COLO829 (cell line): Measurements from ENCODE around the gene RAB8B.

Experiments
- DNase-seq: peaks from one replicate; pipeline ENCODE4 v3.0.0; 2012; ENCODE audit warnings: low spot score

The RAB8B gene

DNA sequence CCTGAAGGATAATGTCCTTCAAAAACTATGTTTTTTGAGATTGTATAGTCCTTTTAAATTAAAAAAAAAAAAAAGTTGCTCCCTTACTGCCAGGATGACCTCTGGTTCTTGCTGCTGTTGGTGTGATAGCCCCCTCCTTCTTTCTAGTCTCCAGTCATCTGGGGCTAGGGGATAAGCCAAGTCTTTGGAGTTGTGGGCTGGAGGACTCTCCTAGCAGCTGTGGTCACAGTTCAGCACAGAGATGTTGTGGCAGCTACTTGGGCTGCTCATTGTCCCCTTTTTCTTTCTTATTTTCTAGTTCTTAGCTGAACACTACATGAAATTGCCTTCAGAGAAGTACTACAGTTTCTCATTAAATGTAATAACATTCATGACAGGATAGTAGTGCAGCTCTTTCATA, 48.8 kb downstream of the RAB8B start:
- DNase-seq, result no peak

DNA sequence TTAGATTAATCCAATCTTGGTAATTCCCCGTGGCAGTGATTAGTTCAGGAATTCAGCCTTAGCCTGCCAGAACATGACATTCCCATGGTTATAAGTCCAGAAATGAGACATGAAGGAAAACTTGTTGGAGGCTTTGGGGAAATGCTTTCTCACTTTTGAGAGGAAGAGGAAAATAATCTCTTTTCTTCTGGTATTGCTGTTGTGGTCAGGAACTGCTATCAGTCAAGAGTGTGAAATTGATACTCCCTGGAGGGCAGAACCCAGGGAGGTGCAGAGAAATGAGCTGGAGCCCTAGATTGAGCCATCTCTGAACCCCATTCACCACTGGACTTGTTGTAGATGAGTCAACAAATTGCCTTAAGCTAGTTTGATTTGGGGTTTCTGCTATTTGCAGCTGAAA, 49.4 kb downstream of the RAB8B start:
- DNase-seq, result no peak

DNA sequence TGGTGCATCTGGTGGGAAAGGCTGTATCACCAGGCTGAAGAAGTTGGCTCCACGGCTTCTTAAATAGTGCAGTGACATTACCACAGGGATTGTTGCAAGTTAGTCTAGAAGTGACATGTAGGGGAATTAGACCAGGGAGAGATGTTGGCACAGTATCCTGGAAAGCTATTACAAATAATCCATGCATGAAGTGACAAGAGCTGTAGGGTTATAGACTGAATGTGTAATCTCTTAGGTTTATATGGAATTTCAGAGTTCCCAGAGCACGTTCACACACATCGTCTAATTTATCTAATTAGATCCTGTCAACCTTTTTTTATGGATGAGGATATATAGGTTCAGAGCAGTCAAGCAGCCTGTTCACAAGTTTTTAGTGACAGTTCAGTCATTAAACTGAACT, 50.7 kb downstream of the RAB8B start:
- DNase-seq, result no peak

GRCh38 chr15:63241316-63241715, 51.9 kb downstream of the RAB8B start:
- no peak for DNase-seq

DNA sequence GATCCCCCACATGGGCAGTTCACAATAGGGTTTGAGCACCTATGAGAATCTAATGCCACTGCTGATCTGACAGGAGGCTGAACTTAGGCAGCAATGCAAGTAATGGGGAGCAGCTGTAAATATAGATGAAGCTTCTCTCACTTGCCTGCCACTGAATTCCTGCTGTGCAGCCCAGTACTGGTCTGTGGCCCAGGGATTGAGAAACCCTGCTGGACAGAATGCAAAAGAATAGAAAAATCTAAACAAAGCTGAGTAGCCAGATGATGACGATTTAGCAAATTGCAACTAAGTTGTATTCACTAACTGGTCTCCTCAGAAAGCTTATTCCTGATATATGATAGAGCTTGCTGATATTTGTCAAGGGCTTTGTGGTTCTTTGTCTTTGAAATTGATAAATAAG, 53.7 kb downstream of the RAB8B start:
- no peak for DNase-seq

GRCh38 chr15:63243776-63244175, 54.4 kb downstream of the RAB8B start:
- DNase-seq, result no peak

GRCh38 chr15:63244399-63244798, 55.0 kb downstream of the RAB8B start:
- peak; percentile 40 for DNase-seq

- no peak for DNase-seq
Observed at GRCh38 chr15:63244976-63245645, 55.7 kb downstream of the RAB8B start.

DNA sequence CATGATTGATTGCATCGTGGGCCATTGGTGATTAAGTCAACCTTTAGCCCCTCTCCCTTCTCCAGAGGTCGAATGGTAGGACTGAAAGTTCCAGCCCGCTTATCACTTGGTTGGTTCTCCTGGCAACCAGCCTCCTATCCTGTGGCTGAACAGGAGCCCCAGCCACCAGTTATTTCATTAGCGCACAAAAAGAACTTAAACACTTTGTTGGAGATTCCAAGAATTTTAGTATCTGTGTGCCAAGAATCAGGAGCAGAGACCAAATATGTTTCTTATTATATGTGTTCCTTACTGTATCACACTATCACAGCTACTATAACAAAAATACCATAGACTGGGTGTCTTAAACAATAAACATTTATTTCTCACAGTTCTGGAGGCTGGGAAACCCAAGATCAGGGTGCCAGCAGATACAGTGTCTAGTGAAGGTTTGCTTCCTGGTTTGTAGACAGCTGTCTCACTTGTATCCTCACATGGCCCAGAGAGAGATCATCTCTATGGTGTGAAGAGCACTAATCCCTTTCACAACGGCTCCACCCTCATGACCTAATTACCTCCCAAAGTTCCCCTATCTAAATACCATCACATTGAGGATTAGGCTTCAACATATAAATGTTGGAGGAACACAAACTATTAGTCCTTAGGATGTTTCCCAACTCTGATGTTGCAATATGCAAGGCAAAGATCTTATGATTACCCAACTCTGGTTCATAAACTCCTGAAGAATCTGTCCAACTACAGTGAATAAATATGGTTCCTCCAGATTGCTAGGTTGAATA, 57.5 kb downstream of the RAB8B start:
- no peak for DNase-seq

GRCh38 chr15:63250312-63250965, 61.0 kb downstream of the RAB8B start:
- DNase-seq, result no peak

DNA sequence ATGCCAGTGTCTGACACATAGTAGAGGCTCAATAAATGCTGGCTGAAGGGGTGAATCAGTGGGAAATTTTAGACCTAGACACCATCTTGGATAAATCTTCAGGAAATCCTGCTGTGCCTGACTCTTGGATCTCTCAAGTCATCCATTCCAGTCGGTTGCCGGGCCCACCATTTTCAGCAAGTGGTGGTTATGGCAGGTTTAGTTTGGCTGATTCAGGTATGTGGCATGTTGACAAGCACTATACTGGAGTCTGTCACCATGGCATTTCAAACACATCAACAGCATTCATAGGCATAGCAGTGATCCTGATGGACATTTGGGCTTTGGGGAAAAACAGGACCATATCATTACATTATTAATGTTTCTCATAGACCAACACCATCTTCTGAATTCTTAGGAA, 62.3 kb downstream of the RAB8B start:
- DNase-seq, result no peak

- no peak for DNase-seq
Observed at GRCh38 chr15:63252292-63252691, 62.9 kb downstream of the RAB8B start.

DNA sequence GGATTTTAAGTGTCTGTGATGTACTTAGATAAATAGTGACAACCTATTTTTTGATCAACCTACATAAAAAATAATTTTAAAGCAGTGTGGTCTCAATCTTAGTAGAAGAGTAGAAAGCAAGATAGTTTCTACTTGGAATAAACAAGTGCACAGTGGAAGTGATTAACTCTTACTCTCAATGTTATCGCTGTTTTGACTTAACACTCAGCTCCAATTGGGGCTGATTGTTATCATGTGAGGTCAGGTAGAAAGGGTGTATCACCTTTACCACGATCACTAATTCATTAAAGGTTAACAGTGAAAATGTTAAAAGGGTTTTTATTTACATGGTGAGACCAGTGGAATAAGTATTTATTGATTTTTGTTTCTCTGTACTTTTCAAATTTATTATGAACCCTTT, 65.6 kb downstream of the RAB8B start:
- DNase-seq, result no peak

DNA sequence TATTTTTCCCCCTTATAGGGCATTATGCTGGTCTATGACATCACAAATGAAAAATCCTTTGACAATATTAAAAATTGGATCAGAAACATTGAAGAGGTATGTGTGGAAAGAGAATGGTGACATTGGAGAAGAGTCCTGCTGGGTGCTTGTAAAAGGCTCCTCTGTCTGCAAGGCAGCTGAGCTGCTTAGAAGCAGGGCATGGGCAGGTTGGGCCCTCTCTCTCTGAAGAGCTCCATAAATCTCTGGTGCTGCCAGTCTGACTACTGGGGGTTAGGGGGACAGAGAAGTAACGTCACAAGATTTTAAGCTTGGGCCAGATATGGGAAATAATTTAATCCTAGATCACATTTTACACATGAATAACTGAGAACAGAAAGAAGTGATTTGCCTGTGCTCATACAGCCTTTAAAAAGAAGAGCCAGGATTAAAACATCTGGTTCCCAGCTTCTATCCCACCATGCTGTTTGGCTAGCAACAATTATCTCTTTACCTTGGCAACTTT, 66.1 kb downstream of the RAB8B start:
- DNase-seq, result no peak

DNA sequence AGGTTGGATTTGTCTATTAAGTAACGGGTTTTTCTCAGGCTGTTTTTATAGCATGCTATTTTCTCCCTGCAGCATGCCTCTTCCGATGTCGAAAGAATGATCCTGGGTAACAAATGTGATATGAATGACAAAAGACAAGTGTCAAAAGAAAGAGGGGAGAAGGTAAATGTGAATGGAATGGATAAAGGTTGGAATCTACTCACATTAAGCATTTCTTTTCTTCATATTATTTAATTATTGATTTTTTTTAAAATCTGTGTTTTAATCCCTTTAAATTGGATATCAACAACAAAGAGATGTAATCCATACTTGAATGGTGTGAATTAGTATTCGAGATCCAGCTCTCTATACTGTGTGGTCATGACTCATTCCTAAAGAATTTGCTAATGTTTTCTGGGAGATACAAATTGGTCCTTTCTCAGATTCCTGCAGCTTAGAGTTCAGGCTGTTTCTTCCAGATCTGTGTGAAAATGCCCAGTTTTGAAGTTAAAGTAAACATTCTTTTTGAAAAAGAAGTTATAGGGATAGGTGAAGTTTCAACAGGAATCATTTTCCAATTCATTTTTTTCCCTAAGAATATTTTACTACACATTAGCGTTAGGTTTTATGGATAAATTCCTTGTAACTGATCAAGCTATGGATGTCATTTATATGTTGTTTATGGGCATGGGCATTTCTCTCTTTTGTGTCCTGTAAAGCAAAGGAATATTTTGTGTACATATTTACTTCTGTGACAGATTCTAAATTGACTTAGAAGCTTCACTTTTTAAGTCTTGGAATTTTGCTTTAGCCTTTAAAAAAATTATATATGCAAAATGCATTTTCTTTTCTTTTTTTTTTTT, 67.2 kb downstream of the RAB8B start:
- DNase-seq, result peak; percentile 71

- DNase-seq, result no peak
Observed at GRCh38 chr15:63258658-63259057, 69.3 kb downstream of the RAB8B start.

DNA sequence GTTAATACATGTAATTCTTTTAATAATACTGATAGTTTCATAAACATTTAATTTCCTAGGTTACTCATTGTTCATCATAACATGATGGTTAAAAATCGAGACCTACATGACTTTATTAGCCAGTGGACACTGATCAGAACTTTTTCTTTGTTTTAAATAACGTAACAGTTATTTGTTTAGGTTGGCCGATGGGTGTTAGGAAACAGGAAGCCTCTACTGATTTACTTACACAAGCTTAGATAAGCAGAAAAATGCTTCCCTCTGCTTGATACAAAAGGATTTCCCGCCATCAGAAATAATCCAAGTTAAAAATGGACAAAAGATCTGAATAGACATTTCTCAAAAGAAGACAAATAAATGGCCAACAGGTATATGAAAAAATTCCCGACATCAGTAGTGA, 71.4 kb downstream of the RAB8B start:
- DNase-seq, result no peak

GRCh38 chr15:63261311-63261710, 71.9 kb downstream of the RAB8B start:
- no peak for DNase-seq

DNA sequence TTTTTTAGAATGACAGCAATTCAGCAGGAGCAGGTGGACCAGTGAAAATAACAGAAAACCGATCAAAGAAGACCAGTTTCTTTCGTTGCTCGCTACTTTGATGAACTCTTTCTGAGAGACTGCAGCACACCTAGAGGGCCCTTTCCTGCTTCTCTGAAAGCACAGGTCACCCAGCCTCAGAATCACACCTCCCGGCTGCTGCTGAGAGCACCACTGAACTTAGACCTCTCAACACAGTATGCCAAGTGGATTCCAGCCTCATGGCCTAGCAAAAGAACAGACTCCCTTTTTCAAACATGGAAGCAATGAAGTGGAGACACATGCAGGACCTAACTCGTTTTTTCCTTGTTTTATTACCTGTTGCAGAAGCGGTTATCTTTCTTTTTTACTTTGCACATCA, 74.1 kb downstream of the RAB8B start:
- DNase-seq, result no peak

DNA sequence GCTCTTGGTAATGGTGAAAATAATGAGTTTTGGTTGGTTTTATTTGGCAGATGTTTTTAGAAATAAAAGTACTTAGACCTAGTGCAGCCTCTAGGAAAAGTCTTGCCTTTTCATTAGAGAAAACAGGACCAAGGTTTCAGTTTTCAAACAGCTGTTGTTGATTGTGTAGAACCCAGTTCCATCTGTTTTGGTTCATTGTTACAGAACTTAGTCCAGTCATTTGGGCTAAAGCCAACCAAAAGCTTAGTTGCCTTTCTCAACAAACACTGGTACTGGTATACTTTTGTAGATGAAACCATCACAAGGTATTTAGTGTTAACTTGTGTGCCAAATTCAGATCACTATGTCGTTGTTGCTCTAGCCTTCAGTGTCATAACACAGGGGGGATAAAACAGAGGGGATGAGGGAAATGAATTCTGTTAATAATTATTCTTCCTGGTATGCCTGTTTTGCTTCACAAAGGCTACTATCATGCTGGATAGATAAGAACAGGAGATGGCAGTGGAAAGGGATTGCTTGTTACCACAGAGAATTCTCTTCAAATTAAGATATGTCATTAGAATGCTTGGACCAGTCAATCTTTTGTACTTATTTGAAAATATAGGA, 75.4 kb downstream of the RAB8B start:
- DNase-seq, result no peak

DNA sequence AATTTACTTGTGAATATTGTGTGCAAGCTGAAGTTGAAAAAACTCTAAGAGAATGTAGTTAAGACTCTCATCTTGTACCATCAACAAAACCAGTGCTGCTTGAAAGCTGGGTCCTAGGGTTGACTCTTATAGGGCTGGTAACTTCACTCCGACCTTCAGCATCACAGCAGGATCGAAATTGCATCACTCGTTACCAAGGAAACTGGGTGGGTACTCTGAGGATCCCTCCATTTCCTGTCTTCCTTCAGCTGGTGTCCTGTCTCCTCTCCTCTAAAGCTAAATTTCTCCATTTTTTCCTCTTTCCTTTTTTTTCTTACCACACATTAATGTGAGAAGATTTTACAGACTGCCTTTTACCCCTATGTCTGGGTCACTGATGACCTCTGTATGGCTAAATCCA, 85.0 kb downstream of the RAB8B start:
- DNase-seq, result no peak
